Ovary (tissue), 9 donors: ENCODE measurements around the gene LYL1. TPM values are rescaled to one million over a fixed set of nuclear protein-coding genes. Genes with fewer than 3 reads are reported as not detected.

Source experiments
- DNase-seq, 5 donors: peaks; one replicate each; pipeline ENCODE4 v3.0.0-alpha.2; 2019 to 2020
- H3K27ac ChIP-seq, 2 donors: fragments of 200-600 bp; one replicate each; pipeline versions ENCODE4 v1.5.1 to v1.8.0; 2019 to 2022
- H3K27me3 ChIP-seq: fragments of 200-600 bp; one replicate; pipeline ENCODE4 v1.8.0; 2022
- H3K36me3 ChIP-seq: fragments of 200-600 bp; sonication (generic); one replicate; pipeline ENCODE4 v1.5.1; 2019
- H3K4me1 ChIP-seq: one replicate; pipeline ENCODE4 v1.8.1; 2013; ENCODE audit warnings: mild to moderate bottlenecking, moderate library complexity; ENCODE audit not compliant: insufficient read depth
- H3K4me3 ChIP-seq: fragments of 200-600 bp; sonication (generic); one replicate; pipeline ENCODE4 v1.5.1; 2017
- H3K9me3 ChIP-seq, 2 donors: fragments of 200-600 bp in 1 of 2; sonication (generic) in 1 of 2; one replicate each; pipeline versions ENCODE4 v1.5.1 to v1.8.1; 2013 to 2019; ENCODE audit warnings: mild to moderate bottlenecking in 1 of 2, moderate library complexity in 1 of 2
- EP300 ChIP-seq: sonication (generic); formaldehyde crosslinking; IDR thresholded peaks from one replicate; pipeline ENCODE4 v1.6.1; 2017; ENCODE audit warnings: antibody characterized with exemption
- POLR2A ChIP-seq: fragments of 450-650 bp; IDR thresholded peaks from one replicate; pipeline ENCODE4 v1.6.1; 2017; ENCODE audit warnings: antibody characterized with exemption, mild to moderate bottlenecking, moderate library complexity
- WGBS, 3 donors: extraction: QIAGEN DNeasy Blood & Tissue Kit in 1 of 3; methylation state at CpG; one replicate each; pipeline versions ENCODE4 v1.1.5 to v1.1.7; 2013 to 2017; 5-methylcytosine and 5-hydroxymethylcytosine counted together
- intact Hi-C, 4 donors: fragments of 100-400 bp; cut with DNase I; formaldehyde crosslinking; loops; one replicate each; pipeline versions ENCODE4 v1.11.0 to v1.15.1; 2022 to 2023
- polyA plus RNA-seq, 2 donors: library from polyadenylated mRNA; stranded (reverse); fragments of 200-250 nt in 1 of 2; fragments of 350-450 nt in 1 of 2; fragmentation: Illumina TruSeq in 1 of 2; extraction: RNeasy Lipid Tissue Mini Kit (QIAGEN cat#74804) in 1 of 2; gene quantifications; one replicate each; pipeline ENCODE4 v1.2.3, GENCODE V29; 2013 to 2014
- total RNA-seq, 7 donors: library from RNA; depleted of rRNA in 2 of 7; stranded (reverse); fragments of >200 nt in 2 of 7; fragmentation: NEBNext Ultra II Directional in 3 of 7; extraction: Animal tissue kit (Norgen Biotek cat#: 25700) in 3 of 7; gene quantifications; one replicate each; pipeline versions ENCODE4 v1.1.0 to v1.2.4, GENCODE V29; 2016 to 2023
- TF ChIP-seq, protein P1 (sequence below), 3 donors: fragments of 450-650 bp in 2 of 3; fragments of 200-600 bp in 1 of 3; IDR thresholded peaks; one replicate each; pipeline versions ENCODE4 v1.5.1 to v1.8.0; 2016 to 2022; ENCODE audit warnings: antibody characterized with exemption in 3 of 3, mild to moderate bottlenecking in 1 of 3
- donor health status: DM: no; HTN: no; CAD: no; lungs with moderate emphysema.
- donor health status: DM: no; HTN: no; CAD: no.
- donor health status: Bipolar disorder and iron deficiency.
- donor health status: DM: yes; HTN: yes; CAD: no.
- donor health status: DM: no; HTN: no; CAD: no.
- donor health status: DM: yes; HTN: yes; CAD: no.

LYL1 gene
- total and polyA plus RNA-seq, 9 donors: 0.90 to 7.4 (median 5.0) TPM

GRCh38 chr19:13112555-13112954 is 9.9 kb upstream of the LYL1 start:
- Histone ChIP-seq H3K27me3 (no peaks in the 10 kb centered on the region), H3K36me3 (no peaks in the 10 kb centered on the region), H3K4me1 (peaks cover 4% of the 10 kb centered on the region), H3K27ac (no peak overlapping the region), H3K9me3 (no peaks in the 10 kb centered on the region), H3K4me3 (no peak overlapping the region)
- WGBS, 3 donors: 91 to 95% (median 94%) methylated on average over 10 of the region's 10 CpGs
- no peak for DNase-seq
- intact Hi-C loops: no loop called here
- TF ChIP-seq, protein P1, sequence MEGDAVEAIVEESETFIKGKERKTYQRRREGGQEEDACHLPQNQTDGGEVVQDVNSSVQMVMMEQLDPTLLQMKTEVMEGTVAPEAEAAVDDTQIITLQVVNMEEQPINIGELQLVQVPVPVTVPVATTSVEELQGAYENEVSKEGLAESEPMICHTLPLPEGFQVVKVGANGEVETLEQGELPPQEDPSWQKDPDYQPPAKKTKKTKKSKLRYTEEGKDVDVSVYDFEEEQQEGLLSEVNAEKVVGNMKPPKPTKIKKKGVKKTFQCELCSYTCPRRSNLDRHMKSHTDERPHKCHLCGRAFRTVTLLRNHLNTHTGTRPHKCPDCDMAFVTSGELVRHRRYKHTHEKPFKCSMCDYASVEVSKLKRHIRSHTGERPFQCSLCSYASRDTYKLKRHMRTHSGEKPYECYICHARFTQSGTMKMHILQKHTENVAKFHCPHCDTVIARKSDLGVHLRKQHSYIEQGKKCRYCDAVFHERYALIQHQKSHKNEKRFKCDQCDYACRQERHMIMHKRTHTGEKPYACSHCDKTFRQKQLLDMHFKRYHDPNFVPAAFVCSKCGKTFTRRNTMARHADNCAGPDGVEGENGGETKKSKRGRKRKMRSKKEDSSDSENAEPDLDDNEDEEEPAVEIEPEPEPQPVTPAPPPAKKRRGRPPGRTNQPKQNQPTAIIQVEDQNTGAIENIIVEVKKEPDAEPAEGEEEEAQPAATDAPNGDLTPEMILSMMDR (IDR thresholded peaks at IDR 0.05): no peak
- no peak for TF ChIP-seq EP300
- TF ChIP-seq POLR2A: no peak

GRCh38 chr19:13110099-13110610 is 7.5 kb upstream of the LYL1 start:
- no peaks in the 10 kb centered on the region for H3K36me3 ChIP-seq

GRCh38 chr19:13109361-13110098 is 6.9 kb upstream of the LYL1 start:
- Histone ChIP-seq H3K4me3 (no peak overlapping the region), H3K27me3 (no peaks in the 10 kb centered on the region), H3K27ac (no peak overlapping the region), H3K9me3 (no peaks in the 10 kb centered on the region), H3K36me3 (no peaks in the 10 kb centered on the region), H3K4me1 (no peaks in the 10 kb centered on the region)
- intact Hi-C loops: no loop called here
- WGBS, 3 donors: 86 to 89% (median 88%) methylated on average over 30 of the region's 30 CpGs
- no peak for DNase-seq
- TF ChIP-seq EP300 (no peak), POLR2A (no peak)
- TF ChIP-seq, protein P1 (IDR thresholded peaks at IDR 0.05): no peak

More at GRCh38 chr19:13110099-13110610, 7.5 kb upstream of the LYL1 start:
- H3K4me1 ChIP-seq: no peaks in the 10 kb centered on the region
- no peaks in the 10 kb centered on the region for H3K9me3 ChIP-seq
- intact Hi-C loops: no loop called here
- TF ChIP-seq POLR2A (no peak), EP300 (no peak)
- TF ChIP-seq, protein P1 (IDR thresholded peaks at IDR 0.05): no peak
- DNase-seq: no peak
- H3K27ac ChIP-seq: no peak overlapping the region
- no peaks in the 10 kb centered on the region for H3K27me3 ChIP-seq
- WGBS, 3 donors: 53 to 74% (median 66%) methylated on average over 15 of the region's 15 CpGs
- H3K4me3 ChIP-seq: no peak overlapping the region

GRCh38 chr19:13104848-13105711 is 2.4 kb upstream of the LYL1 start:
- TF ChIP-seq, protein P1 (IDR thresholded peaks at IDR 0.05): no peak
- TF ChIP-seq POLR2A: no peak
- TF ChIP-seq EP300: no peak
- intact Hi-C loops: loop anchor here in 1 of 4 donors (5.0 kb wide), 1 partner anchor 43 kb away; no protein-coding TSS in a partner anchor
- Histone ChIP-seq H3K27ac (peak overlapping the region in 1 of 2 donors; percentile 45), H3K4me3 (no peak overlapping the region), H3K27me3 (no peaks in the 10 kb centered on the region), H3K9me3 (no peaks in the 10 kb centered on the region), H3K36me3 (no peaks in the 10 kb centered on the region), H3K4me1 (peaks cover 8% of the 10 kb centered on the region)
- 72 to 81% (median 77%) methylated on average over 26 to 29 of the region's 29 CpGs for WGBS, 3 donors
- peak in 1 of 5 donors; percentile 36 for DNase-seq
